Activated CD4-positive, alpha-beta T cell treated with anti-CD3 and anti-CD28 coated beads for 48 hours (primary cell): ENCODE data around the gene LCAT.
"Not testable (repeated sequence)": the region's sequence is repeated elsewhere in the genome, so short reads cannot be mapped to it uniquely, and the experiment has no call there.

Experiments
- DNase-seq: peaks from one replicate; pipeline ENCODE4 v3.0.0-alpha.2; 2020

The LCAT gene

GRCh38 chr16:67931712-67932461 is 12.0 kb downstream of the LCAT start, which contains the start of gene CTRL:
TSS of gene CTRL (minus strand) at chr16:67931862. CDS start at chr16:67931852, 10 bp downstream.
- no peak for DNase-seq

GRCh38 chr16:67930678-67931211 is 13.2 kb downstream of the LCAT start:
- no peak for DNase-seq

- DNase-seq = no peak
Observed at GRCh38 chr16:67930191-67930590, 13.7 kb downstream of the LCAT start.

- DNase-seq = peak; percentile 86
Observed at GRCh38 chr16:67928561-67929364, 15.2 kb downstream of the LCAT start.

- DNase-seq = no peak
Observed at GRCh38 chr16:67928147-67928546, 15.8 kb downstream of the LCAT start.

GRCh38 chr16:67927131-67927941 is 16.6 kb downstream of the LCAT start:
- no peak for DNase-seq

- no peak for DNase-seq
Observed at GRCh38 chr16:67926181-67926750, 17.7 kb downstream of the LCAT start.

GRCh38 chr16:67924140-67924906 is 19.6 kb downstream of the LCAT start:
- no peak for DNase-seq

- no peak for DNase-seq
Observed at GRCh38 chr16:67923414-67924116, 20.4 kb downstream of the LCAT start.

GRCh38 chr16:67922740-67923139 is 21.2 kb downstream of the LCAT start:
- DNase-seq = no peak

- DNase-seq = no peak
Observed at GRCh38 chr16:67922221-67922620, 21.7 kb downstream of the LCAT start.

- no peak for DNase-seq
Observed at GRCh38 chr16:67919622-67920221, 24.2 kb downstream of the LCAT start.

- DNase-seq = peak; percentile 72
Observed at GRCh38 chr16:67917852-67918236, 26.1 kb downstream of the LCAT start.

- DNase-seq = no peak
Observed at GRCh38 chr16:67917140-67917851, 26.6 kb downstream of the LCAT start.

- DNase-seq = no peak
Observed at GRCh38 chr16:67915831-67916723, 27.8 kb downstream of the LCAT start.

- DNase-seq = not testable (repeated sequence)
Observed at GRCh38 chr16:67915496-67915769, 28.5 kb downstream of the LCAT start.

GRCh38 chr16:67914758-67915495 is 29.0 kb downstream of the LCAT start:
- no peak for DNase-seq

- peak; percentile 45 for DNase-seq
Observed at GRCh38 chr16:67910158-67910557, 33.8 kb downstream of the LCAT start.
